Hematopoietic multipotent progenitor cell treated with erythropoietin and hydrocortisone succinate and interleukin-3 and kit ligand, for 17 days (in vitro differentiated cells): Measurements from ENCODE around the gene MTHFD2.
"Not testable (repeated sequence)": the region's sequence is repeated elsewhere in the genome, so short reads cannot be mapped to it uniquely, and the experiment has no call there.

Experiments
- DNase-seq: peaks from one replicate; pipeline ENCODE4 v3.0.0-alpha.2; 2015; ENCODE audit warnings: low spot score

The MTHFD2 gene

GRCh38 chr2:74229865-74230264, 31.4 kb downstream of the MTHFD2 start:
- DNase-seq: not testable (repeated sequence)

GRCh38 chr2:74232426-74232825, 34.0 kb downstream of the MTHFD2 start:
- no peak for DNase-seq

- no peak for DNase-seq
These were observed 35.2 kb downstream of the MTHFD2 start for GRCh38 chr2:74233648-74234047.

DNA sequence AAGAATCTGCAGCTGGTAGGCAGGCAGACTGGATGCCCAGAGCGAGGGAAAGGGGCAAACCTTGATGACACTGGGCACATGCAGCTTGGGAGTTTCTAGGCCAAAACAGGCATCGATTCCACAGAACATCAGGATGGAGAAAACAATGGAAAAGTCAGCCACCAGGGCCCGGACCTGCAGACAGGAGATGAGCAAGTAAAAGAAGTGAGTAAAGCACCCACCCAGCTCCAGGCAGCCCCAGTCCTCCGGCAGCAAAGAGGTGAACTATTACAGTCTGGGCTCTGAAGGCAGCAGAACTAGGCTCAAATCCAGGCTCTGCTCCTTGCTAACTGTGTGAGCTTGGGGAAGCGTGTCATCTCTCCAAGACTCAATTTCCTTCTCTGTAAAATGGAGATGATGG, 36.6 kb downstream of the MTHFD2 start:
- DNase-seq: no peak

DNA sequence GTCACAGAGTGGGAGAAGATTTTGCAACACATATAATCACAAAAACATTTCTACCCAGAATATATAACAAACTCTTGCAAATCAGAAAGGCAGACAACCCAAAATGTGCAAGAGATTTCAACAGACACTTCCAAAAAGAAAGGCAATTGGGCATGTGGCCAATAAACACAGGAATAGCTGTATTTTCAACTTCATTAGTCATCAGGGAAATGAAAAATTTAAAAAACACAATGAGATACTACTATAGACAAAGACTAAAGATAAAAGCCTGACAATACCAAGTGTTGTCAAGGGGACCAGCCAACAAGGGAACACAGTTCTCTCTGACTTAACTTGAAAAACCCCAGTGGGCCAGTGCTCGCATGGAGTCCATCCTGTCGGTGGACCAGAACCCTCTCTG, 40.5 kb downstream of the MTHFD2 start:
- DNase-seq: no peak

DNA sequence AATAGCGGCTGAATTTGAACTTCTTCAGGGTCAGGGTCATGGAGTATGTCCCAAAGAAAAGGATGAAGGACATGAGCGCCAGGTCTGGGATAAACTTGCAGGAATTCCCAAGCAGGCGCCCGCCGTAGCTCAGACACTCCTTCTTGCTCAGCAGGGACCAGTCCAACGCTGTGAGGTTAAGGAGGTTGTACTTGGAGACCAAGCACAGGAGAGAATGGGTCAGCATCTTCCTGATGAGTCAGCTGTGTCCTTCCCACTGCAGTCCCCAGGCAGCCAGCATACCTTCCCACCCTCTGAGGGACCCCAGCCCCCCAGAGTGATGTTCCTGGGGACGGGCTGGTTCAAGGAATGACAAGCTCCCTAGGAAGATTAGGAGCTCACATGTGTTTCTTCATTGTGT, 40.9 kb downstream of the MTHFD2 start:
- DNase-seq: no peak

GRCh38 chr2:74242354-74243071, 44.1 kb downstream of the MTHFD2 start:
- no peak for DNase-seq

GRCh38 chr2:74244286-74244685, 45.9 kb downstream of the MTHFD2 start:
- no peak for DNase-seq

- no peak for DNase-seq
These were observed 48.2 kb downstream of the MTHFD2 start for GRCh38 chr2:74246496-74247195.

DNA sequence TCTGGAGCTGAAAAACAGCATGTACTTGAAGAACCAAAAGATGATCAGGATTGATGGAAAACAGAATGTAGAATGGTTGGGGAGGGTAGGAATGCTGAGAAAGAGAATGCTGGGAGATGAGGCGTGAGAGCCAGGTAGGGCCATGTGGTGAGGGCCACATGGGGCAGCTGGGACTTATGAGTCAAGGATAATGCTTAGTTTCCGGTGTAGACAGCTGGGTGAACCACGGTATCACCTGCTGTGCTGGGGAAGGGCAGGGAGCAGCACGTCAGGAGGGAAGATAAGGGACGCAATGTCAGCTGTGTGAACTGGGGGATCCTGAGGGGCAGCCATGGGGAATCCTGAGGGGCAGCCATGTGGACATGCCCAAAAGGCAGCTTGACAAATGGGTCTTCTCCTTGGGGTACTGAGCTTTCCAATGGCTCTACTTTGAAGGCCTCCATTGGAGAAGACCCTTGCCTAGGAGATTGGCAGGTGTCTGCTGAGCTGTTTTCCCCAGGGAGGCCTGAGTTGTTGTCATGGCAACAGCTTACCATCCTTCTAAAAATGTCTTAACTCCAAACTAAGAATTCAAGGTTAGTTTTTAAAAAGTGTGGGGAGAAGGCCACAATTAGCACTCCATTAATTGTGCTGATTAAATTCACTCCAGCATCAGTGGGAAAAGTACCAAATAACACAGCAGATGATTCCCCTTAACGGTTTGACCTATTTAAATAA, 51.1 kb downstream of the MTHFD2 start:
- DNase-seq: no peak

DNA sequence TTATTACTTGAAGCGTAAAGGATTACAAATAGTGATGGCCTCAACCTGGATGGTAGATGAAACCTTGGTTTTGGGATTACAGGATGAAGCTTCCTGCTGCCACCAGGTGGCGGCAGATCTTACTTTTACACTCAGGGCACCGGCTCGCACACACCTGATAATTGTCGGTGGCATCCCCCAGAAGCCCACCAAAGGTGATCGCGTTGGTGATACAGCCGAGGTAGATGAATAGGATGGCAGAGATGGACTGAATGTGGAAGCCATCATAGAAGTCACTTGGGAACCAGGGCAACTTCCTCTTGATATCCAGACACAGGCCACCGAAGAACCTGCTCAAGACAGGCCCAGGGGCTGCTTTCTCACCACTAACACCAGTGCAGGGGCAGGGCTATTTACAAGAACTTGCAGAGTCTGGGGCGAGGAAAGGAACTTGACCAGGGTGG, 51.8 kb downstream of the MTHFD2 start:
- peak; percentile 64 for DNase-seq

GRCh38 chr2:74252036-74252435, 53.6 kb downstream of the MTHFD2 start:
- no peak for DNase-seq

- no peak for DNase-seq
These were observed 54.4 kb downstream of the MTHFD2 start for GRCh38 chr2:74252862-74253261.

- DNase-seq: no peak
These were observed 55.0 kb downstream of the MTHFD2 start for GRCh38 chr2:74253306-74253970.

DNA sequence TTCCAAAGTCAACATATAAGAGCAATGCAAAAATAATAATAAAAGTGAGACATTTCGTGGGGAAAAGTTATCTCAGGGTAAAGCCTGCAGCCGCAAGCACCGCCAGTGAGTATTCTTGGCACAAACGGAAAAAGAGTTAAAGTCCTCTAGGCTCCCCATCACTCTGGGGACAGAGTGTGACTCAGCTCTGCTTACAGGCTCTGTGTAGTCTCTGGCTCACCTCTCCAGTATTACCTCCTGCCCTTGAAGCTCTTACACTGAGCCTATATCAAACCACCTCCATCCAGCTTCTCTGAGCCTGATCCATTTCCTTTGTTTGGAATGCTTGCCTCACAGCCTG, 55.5 kb downstream of the MTHFD2 start:
- DNase-seq: no peak

DNA sequence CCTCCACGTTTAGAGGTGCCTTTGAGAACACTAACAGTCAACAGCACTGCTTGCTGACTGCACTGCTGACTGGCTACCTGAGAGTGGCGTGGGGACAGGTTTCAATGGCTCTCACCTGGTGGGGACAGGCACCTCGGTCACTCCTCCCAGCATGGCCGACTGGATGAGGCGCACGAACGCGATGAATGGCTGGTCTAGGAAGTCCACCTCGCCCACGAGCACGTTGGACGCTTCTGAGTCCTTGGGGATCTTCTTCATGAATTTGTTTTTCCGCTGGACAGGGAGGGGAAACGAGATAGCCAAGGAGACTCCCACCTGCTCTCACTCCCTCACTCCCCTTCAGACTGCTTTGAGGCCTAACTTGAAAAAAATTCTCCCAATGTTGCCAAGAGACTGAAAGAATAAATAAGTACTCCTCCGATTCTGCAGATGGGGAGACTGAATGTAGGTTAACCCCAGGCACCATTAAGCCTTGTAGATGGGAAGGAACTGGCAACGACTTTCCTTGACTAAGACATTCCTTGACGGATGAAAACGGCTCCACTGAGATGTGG, 57.3 kb downstream of the MTHFD2 start:
- no peak for DNase-seq

GRCh38 chr2:74259191-74259590, 60.8 kb downstream of the MTHFD2 start:
- no peak for DNase-seq

GRCh38 chr2:74259733-74260132, 61.3 kb downstream of the MTHFD2 start:
- no peak for DNase-seq

DNA sequence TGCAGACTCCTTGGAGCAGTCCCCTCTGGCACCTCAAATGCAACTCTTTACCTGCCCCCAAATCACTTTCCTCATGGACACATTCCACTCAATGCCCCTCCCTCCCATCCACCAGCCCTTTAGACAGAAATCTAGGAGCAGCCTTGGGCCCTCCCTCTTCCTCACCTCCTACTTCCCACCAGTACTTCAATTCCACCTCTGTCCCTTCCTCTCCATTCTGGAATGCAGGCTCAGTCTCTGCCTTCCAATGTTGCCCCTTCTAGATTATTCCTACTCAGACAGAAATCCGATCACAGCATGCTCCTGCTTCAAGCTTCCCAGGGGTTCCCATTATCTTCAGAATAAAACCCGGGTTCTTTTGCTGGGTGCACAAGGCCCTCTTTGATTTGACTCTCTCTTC, 62.1 kb downstream of the MTHFD2 start:
- no peak for DNase-seq

- DNase-seq: no peak
These were observed 62.9 kb downstream of the MTHFD2 start for GRCh38 chr2:74261204-74261864.

GRCh38 chr2:74262681-74263080, 64.3 kb downstream of the MTHFD2 start:
- DNase-seq: no peak

- no peak for DNase-seq
These were observed 65.9 kb downstream of the MTHFD2 start for GRCh38 chr2:74264281-74264680.
